NOMO-1 (cell line): ENCODE measurements around the gene MAP2K6.

Source experiments
- DNase-seq, 2 experiments: peaks; one replicate each; lab custom pipeline; 2025; ENCODE audit not compliant: unreplicated experiment in 2 of 2; lab: John Stamatoyannopoulos, UW

Gene MAP2K6

GRCh38 chr17:69525920-69526841, 111.7 kb downstream of the MAP2K6 start:
- DNase-seq: peak; percentile 31 to 45

DNA sequence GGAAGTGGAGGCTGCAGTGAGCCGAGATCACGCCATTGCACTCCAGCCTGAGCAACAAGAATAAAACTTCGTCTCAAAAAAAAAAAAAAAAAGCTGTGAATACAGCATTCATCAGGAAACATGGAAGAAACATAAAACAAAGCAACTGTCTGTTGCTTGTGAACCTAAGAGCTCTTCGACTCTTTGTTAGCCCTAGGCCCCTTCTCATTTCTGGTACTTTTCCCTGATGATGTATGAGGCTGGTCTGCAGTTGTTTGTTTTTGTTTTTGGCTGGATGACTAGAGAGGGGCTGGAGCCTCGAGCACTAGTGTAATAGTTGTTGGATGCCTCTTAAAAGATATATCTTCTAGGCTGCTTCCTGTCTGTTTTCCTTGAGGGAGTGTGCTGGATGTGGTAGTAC, 113.5 kb downstream of the MAP2K6 start:
- no peak for DNase-seq

DNA sequence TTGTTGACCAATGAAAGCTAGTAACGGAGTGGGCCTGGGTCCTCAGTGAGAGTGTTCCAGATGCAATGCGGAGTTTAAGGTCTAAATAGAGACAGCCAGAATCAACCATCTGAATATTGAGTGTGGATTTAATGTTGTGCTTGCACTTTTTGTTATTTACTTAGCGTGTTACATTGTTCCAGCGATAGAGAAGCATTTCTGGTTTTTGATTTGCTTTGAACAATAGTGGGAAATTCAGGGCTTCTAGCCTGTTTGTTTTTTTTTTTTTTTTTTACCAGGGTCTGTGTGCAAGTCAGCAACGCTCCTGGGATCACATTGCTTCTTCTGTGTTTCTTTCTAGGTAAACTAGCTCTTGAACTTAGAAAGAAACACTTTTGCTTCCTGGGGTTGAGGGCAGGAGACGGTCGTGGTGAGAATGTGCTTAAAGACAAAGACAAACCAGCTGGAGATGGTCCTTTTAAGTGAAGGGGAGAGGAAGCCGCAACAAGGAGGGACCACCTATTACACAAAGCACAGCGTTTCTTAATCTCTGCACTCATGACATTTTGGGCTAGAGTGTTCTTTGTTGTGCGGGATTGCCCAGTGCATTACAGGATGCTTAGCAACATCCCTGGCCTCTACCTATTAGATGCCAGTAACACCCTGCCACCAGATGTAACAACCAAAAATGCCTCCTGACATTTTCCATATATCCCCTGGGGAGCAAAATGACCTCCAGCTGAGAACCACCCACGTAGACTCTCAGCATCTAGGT, 119.2 kb downstream of the MAP2K6 start:
- DNase-seq: no peak

- no peak for DNase-seq
Observed at GRCh38 chr17:69534235-69534621, 119.7 kb downstream of the MAP2K6 start.

DNA sequence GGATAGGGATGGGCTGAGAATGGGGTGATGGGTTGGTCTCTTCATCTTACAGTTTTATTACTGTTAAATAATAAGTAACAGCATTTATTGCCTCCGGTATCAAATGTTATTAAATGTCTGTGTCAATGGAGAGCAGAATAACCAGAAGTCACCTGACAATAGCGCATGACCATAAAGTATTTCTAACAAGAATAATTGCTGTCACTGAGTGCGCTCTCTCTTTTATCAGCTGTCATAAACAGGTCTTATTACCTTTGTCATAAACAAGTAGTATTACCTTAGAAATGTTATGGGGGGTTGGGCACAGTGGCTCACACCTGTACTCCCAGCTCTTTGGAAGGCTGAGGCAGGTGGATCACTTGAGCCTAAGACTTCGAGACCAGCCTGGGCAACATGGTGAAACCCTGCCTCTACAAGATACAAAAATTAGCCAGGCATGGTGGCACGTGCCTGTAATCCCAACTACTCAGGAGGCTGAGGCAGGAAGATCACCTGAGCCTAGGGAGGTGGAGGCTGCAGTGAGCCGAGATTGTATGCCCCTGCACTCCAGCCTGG, 120.6 kb downstream of the MAP2K6 start:
- no peak for DNase-seq

GRCh38 chr17:69538795-69539194, 124.3 kb downstream of the MAP2K6 start:
- DNase-seq: no peak

DNA sequence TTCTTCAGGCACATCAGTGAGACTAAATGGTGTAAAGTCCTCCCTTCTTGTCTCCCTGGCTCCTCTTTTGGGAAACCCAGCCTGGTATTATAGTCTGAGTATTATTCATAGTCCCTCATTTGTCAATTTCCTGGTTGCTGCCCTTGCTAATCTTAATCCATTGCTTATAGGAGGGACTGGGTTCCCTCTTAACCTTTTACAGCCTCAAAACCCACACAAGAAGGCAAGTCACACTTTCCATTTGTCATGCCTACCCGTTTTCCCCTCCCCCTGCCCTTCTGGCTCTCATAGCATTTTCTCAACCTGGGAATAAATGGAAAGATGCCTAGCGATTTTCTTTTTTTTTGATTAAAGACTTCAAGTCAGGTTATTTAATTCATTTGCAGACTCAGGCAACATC, 124.8 kb downstream of the MAP2K6 start:
- no peak for DNase-seq

DNA sequence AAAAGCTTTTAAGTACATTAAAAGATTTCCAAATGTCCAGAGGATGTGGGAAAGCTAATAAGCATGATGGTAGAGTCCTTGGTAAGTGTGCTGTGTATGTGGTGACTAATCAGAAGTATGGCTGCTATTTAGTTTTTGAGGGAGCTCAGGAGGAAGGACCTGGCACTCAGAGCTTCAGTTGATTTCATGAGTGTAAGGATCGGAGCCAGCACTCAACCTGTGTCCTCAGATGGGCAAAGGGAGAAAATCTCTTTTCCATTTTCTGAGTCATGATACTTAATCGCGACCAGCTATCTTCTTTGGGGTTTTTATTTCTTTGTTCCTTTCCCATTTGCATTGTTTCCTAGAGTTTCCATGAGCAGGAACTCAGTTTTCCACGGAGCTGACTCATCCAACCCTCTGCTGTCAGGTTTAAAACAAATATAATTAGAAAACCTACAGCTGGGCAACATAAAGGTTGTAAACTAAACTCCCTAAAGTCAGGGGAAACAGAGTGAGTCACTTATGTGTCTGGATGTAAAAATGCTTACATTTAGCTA, 125.4 kb downstream of the MAP2K6 start:
- no peak for DNase-seq

- DNase-seq: no peak
Observed at GRCh38 chr17:69540356-69540755, 125.9 kb downstream of the MAP2K6 start.

DNA sequence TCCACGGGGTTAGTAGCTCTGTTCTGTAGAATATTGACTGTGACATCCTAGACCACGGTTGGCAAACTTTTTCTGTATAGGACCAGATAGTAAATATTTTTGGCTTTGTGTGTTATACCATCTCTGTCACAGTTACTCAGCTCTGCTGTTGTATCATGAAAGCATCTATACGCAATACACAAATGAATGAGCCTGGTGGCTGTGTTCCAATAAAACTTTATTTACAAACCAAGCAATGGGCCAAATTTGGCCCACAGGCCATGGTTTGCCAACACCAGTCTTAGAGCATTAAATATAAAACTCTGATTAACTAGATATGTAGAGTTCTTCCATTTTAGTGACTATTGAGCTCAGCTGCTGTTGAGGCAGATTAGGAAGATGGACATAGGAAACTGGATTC, 132.7 kb downstream of the MAP2K6 start:
- DNase-seq: no peak

GRCh38 chr17:69547947-69548346, 133.4 kb downstream of the MAP2K6 start:
- DNase-seq: no peak

GRCh38 chr17:69551212-69552010, 136.9 kb downstream of the MAP2K6 start:
- DNase-seq: no peak

GRCh38 chr17:69552986-69553667, 138.6 kb downstream of the MAP2K6 start:
- DNase-seq: no peak

- DNase-seq: no peak
Observed at GRCh38 chr17:69555056-69555455, 140.6 kb downstream of the MAP2K6 start.

DNA sequence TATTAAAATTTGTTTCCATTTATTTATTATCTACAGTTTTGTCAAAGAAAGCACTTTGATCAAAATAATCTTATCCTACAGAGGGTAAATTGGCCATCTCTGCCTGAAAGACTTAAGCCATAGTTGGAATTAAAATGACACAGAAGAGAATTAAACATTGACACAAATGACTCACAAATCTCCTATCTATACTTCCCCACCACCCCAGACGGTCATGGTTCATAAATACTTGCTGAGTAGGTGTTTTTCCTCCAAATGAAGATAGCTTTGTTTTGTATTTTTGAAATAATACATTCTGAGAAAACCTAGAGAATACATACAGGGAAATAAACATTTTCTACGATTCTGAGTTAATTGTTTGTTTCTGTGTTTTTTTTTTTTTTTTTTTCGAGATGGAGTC, 142.8 kb downstream of the MAP2K6 start:
- DNase-seq: no peak

DNA sequence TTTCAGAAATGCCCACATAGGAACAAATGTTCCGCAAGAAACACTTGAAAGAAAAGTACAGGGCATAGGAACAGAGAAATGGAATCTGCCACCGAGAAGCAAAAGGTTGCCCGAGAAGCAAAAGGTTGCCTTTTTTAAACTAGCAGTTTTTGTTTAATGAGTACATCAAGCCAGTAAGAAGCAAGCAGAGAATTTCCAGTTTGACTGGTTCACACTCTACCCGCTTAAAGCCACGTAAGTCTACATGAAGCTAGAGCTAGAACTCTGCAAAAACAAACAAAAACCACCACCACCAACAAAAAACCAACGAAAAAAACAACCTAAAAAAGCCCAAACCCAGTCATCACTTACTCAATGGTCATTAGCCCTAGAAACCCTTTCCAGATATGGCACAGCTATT, 144.3 kb downstream of the MAP2K6 start:
- no peak for DNase-seq

DNA sequence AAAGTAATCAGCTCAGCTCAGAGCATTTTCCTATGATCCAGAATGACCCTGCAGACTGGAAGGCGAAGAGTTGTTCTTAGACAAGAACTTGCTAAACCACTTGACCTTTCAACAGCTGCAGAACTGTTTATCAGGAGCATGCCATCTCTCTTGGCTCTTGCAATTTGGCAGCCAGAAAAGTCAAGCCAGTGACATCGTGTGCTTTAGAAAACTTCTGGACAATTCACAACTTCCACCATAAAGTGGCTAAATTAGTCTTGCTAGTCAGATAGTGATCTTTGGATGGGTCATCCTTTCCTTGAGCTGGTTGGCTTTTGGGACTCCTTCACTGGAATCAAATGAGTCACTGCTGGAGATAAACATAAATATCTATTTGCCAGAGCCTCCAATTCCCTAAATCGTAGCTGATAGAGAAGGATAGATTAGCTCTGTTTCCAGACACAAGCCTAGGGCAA, 146.5 kb downstream of the MAP2K6 start:
- DNase-seq: no peak

- DNase-seq: no peak
Observed at GRCh38 chr17:69561462-69561861, 147.0 kb downstream of the MAP2K6 start.

DNA sequence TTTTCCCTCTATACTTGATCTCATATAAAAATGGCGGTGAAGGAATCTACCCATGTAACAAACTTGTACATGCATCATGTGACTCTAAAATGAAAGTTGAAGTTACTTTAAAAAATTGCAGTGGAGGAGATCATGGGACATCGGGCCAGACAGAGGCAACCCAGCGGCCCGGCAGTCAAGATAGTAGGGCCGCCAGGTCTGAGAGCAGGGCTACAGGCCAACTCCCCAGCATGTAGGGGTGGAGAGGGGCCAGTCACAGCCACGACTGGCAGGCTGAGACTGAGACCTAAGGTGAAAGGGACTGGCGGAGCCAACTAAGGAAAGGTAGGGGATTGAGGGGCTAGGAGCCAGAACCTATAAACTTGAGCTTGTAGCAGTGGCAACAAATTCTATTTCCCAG, 150.9 kb downstream of the MAP2K6 start:
- no peak for DNase-seq

- DNase-seq: no peak
Observed at GRCh38 chr17:69567130-69567529, 152.6 kb downstream of the MAP2K6 start.
